GM12878 (cell line): ENCODE results near the gene ITPKB. TPM values are rescaled to one million over a fixed set of nuclear protein-coding genes. Genes with fewer than 3 reads are reported as not detected.

Source experiments
- ATAC-seq: fragments of 200-7000 bp; cut with Tn5 transposase; 3 replicates; pipeline ENCODE4 v1.9.1; 2020; ENCODE audit warnings: mild to moderate bottlenecking, moderate library complexity
- BruUV-seq: library from RNA; stranded (reverse); fragments of 400-500 nt; replicated peaks from 2 replicates; lab custom pipeline; 2021; lab: Mats Ljungman, UMichigan
- CTCF ChIA-PET: fragments of 300-600 bp; sonication (Branson Sonifier 250); formaldehyde crosslinking; extraction: SDS; loops from one replicate; lab custom pipeline; 2021; ENCODE audit warnings: inconsistent platforms; lab: Yijun Ruan, JAX
- POLR2A ChIA-PET: fragments of 350-600 bp; formaldehyde crosslinking; extraction: SDS; loops from one replicate; lab custom pipeline; 2021; ENCODE audit warnings: inconsistent platforms; lab: Charles Lee
- RAD21 ChIA-PET: fragments of 300-600 bp; sonication (Branson Sonifier 250); formaldehyde crosslinking; loops from one replicate; lab custom pipeline; 2023; ENCODE audit warnings: antibody characterized with exemption; ENCODE audit not compliant: unreplicated experiment; lab: Charles Lee
- SMC1A ChIA-PET: fragments of 300-600 bp; sonication (Branson Sonifier 250); formaldehyde crosslinking; loops from one replicate; lab custom pipeline; 2023; ENCODE audit not compliant: unreplicated experiment, uncharacterized antibody; lab: Charles Lee
- DNase-seq: peaks from one replicate; pipeline ENCODE4 v3.0.0-alpha.2; 2011; ENCODE audit warnings: low read depth, low spot score
- FAIRE-seq: peaks from 3 replicates; lab custom pipeline; 2011; peaks lifted over from hg19 to GRCh38; lab: Jason Lieb, UNC
- H2AFZ ChIP-seq: 2 replicates; pipeline ENCODE4 v1.6.0; 2011; ENCODE audit warnings: low read depth, low read length, control low read depth; ENCODE audit not compliant: control insufficient read depth
- H3K27ac ChIP-seq: 2 replicates; pipeline ENCODE4 v1.5.1; 2011; ENCODE audit warnings: control low read depth; ENCODE audit not compliant: control insufficient read depth, insufficient read depth
- H3K27me3 ChIP-seq, 2 experiments: replicated peaks in 1 of 2; 2 replicates each; pipeline versions ENCODE4 v1.6.0 to v1.6.1; 2011; ENCODE audit warnings: low read length in 1 of 2; ENCODE audit not compliant: control insufficient read depth in 2 of 2, insufficient read depth in 2 of 2
- H3K36me3 ChIP-seq, 2 experiments: 2 replicates each; pipeline ENCODE4 v1.5.1; 2011; ENCODE audit warnings: low read length in 1 of 2; ENCODE audit not compliant: control insufficient read depth in 2 of 2, insufficient read depth in 2 of 2
- H3K4me1 ChIP-seq: 2 replicates; pipeline ENCODE4 v1.6.1; 2011; ENCODE audit warnings: mild to moderate bottlenecking, low read length, moderate library complexity, mixed read lengths; ENCODE audit not compliant: control insufficient read depth, insufficient read depth
- H3K4me2 ChIP-seq: 2 replicates; pipeline ENCODE4 v1.6.0; 2011; ENCODE audit warnings: control low read depth; ENCODE audit not compliant: control insufficient read depth, insufficient read depth
- H3K4me3 ChIP-seq: fragments of 200-600 bp; sonication (generic); 2 replicates; pipeline ENCODE4 v1.5.1; 2016
- H3K79me2 ChIP-seq: 2 replicates; pipeline ENCODE4 v1.6.0; 2011; ENCODE audit warnings: low read length; ENCODE audit not compliant: control insufficient read depth, insufficient read depth
- H3K9ac ChIP-seq: 2 replicates; pipeline ENCODE4 v1.8.0; 2011; ENCODE audit warnings: low read length, control low read depth, mixed read lengths; ENCODE audit not compliant: control insufficient read depth, insufficient read depth
- H3K9me3 ChIP-seq: replicated peaks from 3 replicates; pipeline ENCODE4 v1.5.1; 2011; ENCODE audit warnings: mild to moderate bottlenecking, low read length; ENCODE audit not compliant: control insufficient read depth, insufficient read depth
- H4K20me1 ChIP-seq: 2 replicates; pipeline ENCODE4 v1.6.0; 2011; ENCODE audit not compliant: control insufficient read depth, insufficient read depth
- EED ChIP-seq: sonication (generic); IDR thresholded peaks from 2 replicates; pipeline ENCODE4 v1.6.1; 2016; ENCODE audit warnings: antibody characterized with exemption, low read depth
- ETV6 ChIP-seq, 2 experiments: fragments of 450-650 bp in 1 of 2; IDR thresholded peaks in 1 of 2; conservative IDR thresholded peaks in 1 of 2; 2 replicates each; pipeline ENCODE4 v1.6.1; 2014; ENCODE audit warnings: antibody characterized with exemption in 1 of 2, borderline replicate concordance in 1 of 2, low read depth in 1 of 2, mild to moderate bottlenecking in 1 of 2, moderate library complexity in 1 of 2
- LARP7 ChIP-seq: fragments of 450-650 bp; IDR thresholded peaks from 2 replicates; pipeline ENCODE4 v1.6.1; 2017; ENCODE audit warnings: mild to moderate bottlenecking
- MEF2B ChIP-seq: fragments of 450-650 bp; IDR thresholded peaks from 2 replicates; pipeline ENCODE4 v1.6.1; 2018; ENCODE audit warnings: mild to moderate bottlenecking, moderate library complexity; ENCODE audit not compliant: partially characterized antibody, poor library complexity, severe bottlenecking
- MXI1 ChIP-seq: fragments of 150-350 bp; IDR thresholded peaks from 2 replicates; pipeline ENCODE4 v1.6.1; 2011; ENCODE audit warnings: low read depth, mild to moderate bottlenecking, inconsistent platforms, low read length, improper control_type of control experiment
- NFXL1 ChIP-seq: fragments of 450-650 bp; IDR thresholded peaks from 2 replicates; pipeline ENCODE4 v1.6.1; 2017; ENCODE audit warnings: antibody characterized with exemption, mild to moderate bottlenecking, borderline replicate concordance
- PAX5 ChIP-seq: IDR thresholded peaks from 2 replicates; pipeline ENCODE4 v1.6.1; 2011; ENCODE audit warnings: low read depth, low read length, borderline replicate concordance
- POLR2A ChIP-seq: IDR thresholded peaks from 2 replicates; pipeline ENCODE4 v1.6.1; 2011; ENCODE audit warnings: low read depth, mild to moderate bottlenecking, low read length
- PRDM15 ChIP-seq: fragments of 450-650 bp; formaldehyde crosslinking; IDR thresholded peaks from 2 replicates; pipeline ENCODE4 v1.4.0; 2020; ENCODE audit warnings: mild to moderate bottlenecking, moderate library complexity
- RAD21 ChIP-seq: IDR thresholded peaks from 2 replicates; pipeline ENCODE4 v1.6.1; 2011; ENCODE audit warnings: mild to moderate bottlenecking, low read depth, low read length, moderate library complexity; ENCODE audit not compliant: insufficient read depth
- SMC3 ChIP-seq: IDR thresholded peaks from 2 replicates; pipeline ENCODE4 v1.6.1; 2011; ENCODE audit warnings: low read length, improper control_type of control experiment, borderline replicate concordance
- SPI1 ChIP-seq: IDR thresholded peaks from 2 replicates; pipeline ENCODE4 v1.6.1; 2011; ENCODE audit warnings: low read depth, mild to moderate bottlenecking, low read length, moderate library complexity, borderline replicate concordance; ENCODE audit not compliant: insufficient read depth
- WGBS: methylation state at CpG from one replicate; pipeline ENCODE4 v1.1.6; 2016; ENCODE audit warnings: low lambda C conversion rate; ENCODE audit not compliant: insufficient replicate concordance, insufficient coverage; ENCODE audit errors: missing lambda C conversion rate; 5-methylcytosine and 5-hydroxymethylcytosine counted together
- in situ Hi-C: fragments of 300-500 bp; cut with MboI; formaldehyde crosslinking; loops from 9 replicates; pipeline ENCODE4 v1.14.3; 2018; ENCODE audit warnings: mixed read lengths
- intact Hi-C: fragments of 100-400 bp; cut with micrococcal nuclease; formaldehyde crosslinking; loops from one replicate; pipeline ENCODE4 v1.14.2; 2022; ENCODE audit not compliant: unreplicated experiment
- polyA plus RNA-seq, 11 experiments: library from polyadenylated mRNA; depleted of rRNA in 4 of 11; unstranded in 6 of 11; stranded (reverse) in 5 of 11; fragments of >200 nt; fragmentation: Nextera tagmentation in 4 of 11; fragmentation: Illumina TruSeq in 1 of 11; extraction: Ambion mirVana in 4 of 11; extraction: Trizol in 1 of 11; gene quantifications; 1 replicate in 1 of 11; 2 replicates in 10 of 11; pipeline versions ENCODE4 v1.2.1 to v1.2.3, GENCODE V29; 2011 to 2016; ENCODE audit warnings: inconsistent platforms in 2 of 11, missing spikeins in 2 of 11, low read depth in 1 of 11
- total RNA-seq, 4 experiments: library from RNA; depleted of rRNA in 3 of 4; stranded (reverse); fragments of >200 nt in 3 of 4; fragmentation: Illumina TruSeq in 1 of 4; extraction: Trizol in 1 of 4; gene quantifications; 2 replicates each; pipeline versions ENCODE4 v1.2.1 to v1.2.3, GENCODE V29; 2013 to 2021
- TF ChIP-seq, protein P1 (sequence below): fragments of 450-650 bp; IDR thresholded peaks from 2 replicates; pipeline ENCODE4 v1.6.1; 2017; ENCODE audit warnings: mild to moderate bottlenecking, moderate library complexity

Gene ITPKB
- total and polyA plus RNA-seq, 10 of the 15 experiments (the other 5 are each of a cell fraction or from before 2014, with no cell fraction given): 1.3 to 38.7 (median 12.9) TPM

- H4K20me1 ChIP-seq: no peaks in the 10 kb centered on the region
- intact Hi-C loops (loop anchor here (1.0 kb wide), 1 partner anchor 18 kb away; no protein-coding TSS in a partner anchor), in situ Hi-C loops (no loop called here)
- DNase-seq (peak; percentile 26), ATAC-seq (peak; percentile 75), FAIRE-seq (peak; percentile 75)
- POLR2A ChIA-PET: interaction anchor here (0.8 to 2.7 kb wide), 7 partner anchors 10 to 59 kb away, joined by 3 to 14 read pairs (median 5); no protein-coding TSS in a partner anchor
- H3K36me3 ChIP-seq: peaks cover 12 to 36% of the 10 kb centered on the region in 2 experiments; a peak in 3 of 4 replicates
- SMC1A ChIA-PET: interaction anchor here (0.8 to 4.0 kb wide), 11 partner anchors 10 to 184 kb away, joined by 3 to 18 read pairs (median 4); no protein-coding TSS in a partner anchor
- H2AFZ ChIP-seq: peak overlapping the region; percentile 20
- peaks cover 27% of the 10 kb centered on the region for H3K4me1 ChIP-seq
- no peaks in the 10 kb centered on the region for H3K27me3 ChIP-seq
- no peak overlapping the region for H3K9ac ChIP-seq
- 0 out of 2 replicates have a peak overlapping the region, but pooled peaks have one; percentile 37 for H3K4me3 ChIP-seq
- RAD21 ChIA-PET: interaction anchor here (0.7 to 3.5 kb wide), 21 partner anchors 8 to 296 kb away, joined by 3 to 26 read pairs (median 5); partner anchors contain the start of genes COQ8A, ITPKB and STUM
- BruUV-seq: no TSS peak
- CTCF ChIA-PET: interaction anchor here (0.8 to 4.1 kb wide), 21 partner anchors 9 to 240 kb away, joined by 3 to 27 read pairs (median 5); partner anchors contain the start of gene ITPKB
- H3K79me2 ChIP-seq: no peaks in the 10 kb centered on the region; the same call in 1 of the 2 replicates
- peak overlapping the region; percentile 64 for H3K27ac ChIP-seq
- peak overlapping the region; percentile 72 for H3K4me2 ChIP-seq
- whole genome bisulfite sequencing: 9% methylated on average over 18 of the region's 18 CpGs
- no peaks in the 10 kb centered on the region for H3K9me3 ChIP-seq
- TF ChIP-seq MEF2B: peak; percentile 7
- TF ChIP-seq NFXL1: peak; percentile 72; the same call in 1 of the 2 replicates
- no peak for TF ChIP-seq PRDM15 (CRISPR knock-in tag)
- TF ChIP-seq LARP7: no peak
- TF ChIP-seq RAD21: peak; percentile 62
- TF ChIP-seq MXI1: peak; percentile 49; the same call in 1 of the 2 replicates
- 0 out of 2 replicates have a peak, but pooled peaks have one; percentile 58 for TF ChIP-seq EED
- TF ChIP-seq, protein P1, sequence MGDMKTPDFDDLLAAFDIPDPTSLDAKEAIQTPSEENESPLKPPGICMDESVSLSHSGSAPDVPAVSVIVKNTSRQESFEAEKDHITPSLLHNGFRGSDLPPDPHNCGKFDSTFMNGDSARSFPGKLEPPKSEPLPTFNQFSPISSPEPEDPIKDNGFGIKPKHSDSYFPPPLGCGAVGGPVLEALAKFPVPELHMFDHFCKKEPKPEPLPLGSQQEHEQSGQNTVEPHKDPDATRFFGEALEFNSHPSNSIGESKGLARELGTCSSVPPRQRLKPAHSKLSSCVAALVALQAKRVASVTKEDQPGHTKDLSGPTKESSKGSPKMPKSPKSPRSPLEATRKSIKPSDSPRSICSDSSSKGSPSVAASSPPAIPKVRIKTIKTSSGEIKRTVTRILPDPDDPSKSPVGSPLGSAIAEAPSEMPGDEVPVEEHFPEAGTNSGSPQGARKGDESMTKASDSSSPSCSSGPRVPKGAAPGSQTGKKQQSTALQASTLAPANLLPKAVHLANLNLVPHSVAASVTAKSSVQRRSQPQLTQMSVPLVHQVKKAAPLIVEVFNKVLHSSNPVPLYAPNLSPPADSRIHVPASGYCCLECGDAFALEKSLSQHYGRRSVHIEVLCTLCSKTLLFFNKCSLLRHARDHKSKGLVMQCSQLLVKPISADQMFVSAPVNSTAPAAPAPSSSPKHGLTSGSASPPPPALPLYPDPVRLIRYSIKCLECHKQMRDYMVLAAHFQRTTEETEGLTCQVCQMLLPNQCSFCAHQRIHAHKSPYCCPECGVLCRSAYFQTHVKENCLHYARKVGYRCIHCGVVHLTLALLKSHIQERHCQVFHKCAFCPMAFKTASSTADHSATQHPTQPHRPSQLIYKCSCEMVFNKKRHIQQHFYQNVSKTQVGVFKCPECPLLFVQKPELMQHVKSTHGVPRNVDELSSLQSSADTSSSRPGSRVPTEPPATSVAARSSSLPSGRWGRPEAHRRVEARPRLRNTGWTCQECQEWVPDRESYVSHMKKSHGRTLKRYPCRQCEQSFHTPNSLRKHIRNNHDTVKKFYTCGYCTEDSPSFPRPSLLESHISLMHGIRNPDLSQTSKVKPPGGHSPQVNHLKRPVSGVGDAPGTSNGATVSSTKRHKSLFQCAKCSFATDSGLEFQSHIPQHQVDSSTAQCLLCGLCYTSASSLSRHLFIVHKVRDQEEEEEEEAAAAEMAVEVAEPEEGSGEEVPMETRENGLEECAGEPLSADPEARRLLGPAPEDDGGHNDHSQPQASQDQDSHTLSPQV: no peak
- TF ChIP-seq PAX5: peak; percentile 78; the same call in 1 of the 2 replicates
- peak; percentile 36; the same call in 1 of the 2 replicates for TF ChIP-seq POLR2A
- TF ChIP-seq SMC3: peak; percentile 32; the same call in 1 of the 2 replicates
- peak; percentile 32; the same call in 1 of the 2 replicates for TF ChIP-seq SPI1
- TF ChIP-seq ETV6 (conservative IDR thresholded peaks at IDR 0.05 in 1 of 2, IDR thresholded peaks at IDR 0.05 in 1 of 2; ENCODE audit: borderline replicate concordance in 1 of 2, low read depth in 1 of 2): peak in 1 of 2 experiments; percentile 26; a peak in 1 of 4 replicates
Observed at GRCh38 chr1:226643611-226644540, 95.2 kb downstream of the ITPKB start.
